Thoracic aorta (tissue), 2 donors: ENCODE data around the gene CXCL5. TPM values are rescaled to one million over a fixed set of nuclear protein-coding genes. Genes with fewer than 3 reads are reported as not detected.
"Not testable (repeated sequence)": the region's sequence is repeated elsewhere in the genome, so short reads cannot be mapped to it uniquely, and the experiment has no call there.

Source experiments
- ATAC-seq: fragments of 150-250 bp; one replicate; pipeline ENCODE4 v1.8.0; 2017; ENCODE audit warnings: low read depth; ENCODE audit not compliant: insufficient number of reproducible peaks, low FRiP score
- DNase-seq: peaks from one replicate; pipeline ENCODE4 v3.0.0-alpha.2; 2020; ENCODE audit warnings: low spot score
- H3K27ac ChIP-seq, 2 donors: fragments of 200-600 bp; sonication (generic); 1 replicate in 1 of 2; 2 replicates in 1 of 2; pipeline ENCODE4 v1.5.1; 2016; ENCODE audit warnings: mild to moderate bottlenecking in 2 of 2, moderate library complexity in 2 of 2
- H3K27me3 ChIP-seq: fragments of 200-600 bp; sonication (generic); replicated peaks from 2 replicates; pipeline ENCODE4 v1.6.0; 2016; ENCODE audit warnings: mild to moderate bottlenecking; ENCODE audit not compliant: insufficient read depth
- H3K36me3 ChIP-seq: fragments of 200-600 bp; sonication (generic); one replicate; pipeline ENCODE4 v1.5.1; 2016
- H3K4me1 ChIP-seq, 2 donors: fragments of 200-600 bp; sonication (generic); 1 replicate in 1 of 2; 2 replicates in 1 of 2; pipeline versions ENCODE4 v1.5.1 to v1.6.0; 2016; ENCODE audit warnings: low read depth in 2 of 2, mild to moderate bottlenecking in 1 of 2; ENCODE audit not compliant: control insufficient read depth in 1 of 2
- H3K4me3 ChIP-seq: fragments of 200-600 bp; sonication (generic); 2 replicates; pipeline ENCODE4 v1.5.1; 2016; ENCODE audit warnings: mild to moderate bottlenecking
- H3K9me3 ChIP-seq: fragments of 200-600 bp; sonication (generic); 2 replicates; pipeline ENCODE4 v1.5.1; 2016
- total RNA-seq, 2 donors: library from RNA; depleted of rRNA; stranded (reverse); fragments of >200 nt; gene quantifications; one replicate each; pipeline versions ENCODE4 v1.1.0 to v1.2.3, GENCODE V29; 2016
- TF ChIP-seq, protein P1 (sequence below): fragments of 200-600 bp; sonication (generic); IDR thresholded peaks from one replicate; pipeline ENCODE4 v1.5.1; 2019; ENCODE audit warnings: antibody characterized with exemption

CXCL5 gene
- total RNA-seq, 2 donors from 2014 or later, result 0.49 TPM; not detected in 1

GRCh38 chr4:73970011-73970410, 28.5 kb downstream of the CXCL5 start:
- Histone ChIP-seq H3K36me3 (no peaks in the 10 kb centered on the region), H3K4me1 (no peaks in the 10 kb centered on the region), H3K4me3 (no peak overlapping the region), H3K27me3 (no peaks in the 10 kb centered on the region), H3K9me3 (peaks cover 3% of the 10 kb centered on the region), H3K27ac (no peak overlapping the region)
- ATAC-seq, result no peak
- no peak for DNase-seq
- TF ChIP-seq, protein P1, sequence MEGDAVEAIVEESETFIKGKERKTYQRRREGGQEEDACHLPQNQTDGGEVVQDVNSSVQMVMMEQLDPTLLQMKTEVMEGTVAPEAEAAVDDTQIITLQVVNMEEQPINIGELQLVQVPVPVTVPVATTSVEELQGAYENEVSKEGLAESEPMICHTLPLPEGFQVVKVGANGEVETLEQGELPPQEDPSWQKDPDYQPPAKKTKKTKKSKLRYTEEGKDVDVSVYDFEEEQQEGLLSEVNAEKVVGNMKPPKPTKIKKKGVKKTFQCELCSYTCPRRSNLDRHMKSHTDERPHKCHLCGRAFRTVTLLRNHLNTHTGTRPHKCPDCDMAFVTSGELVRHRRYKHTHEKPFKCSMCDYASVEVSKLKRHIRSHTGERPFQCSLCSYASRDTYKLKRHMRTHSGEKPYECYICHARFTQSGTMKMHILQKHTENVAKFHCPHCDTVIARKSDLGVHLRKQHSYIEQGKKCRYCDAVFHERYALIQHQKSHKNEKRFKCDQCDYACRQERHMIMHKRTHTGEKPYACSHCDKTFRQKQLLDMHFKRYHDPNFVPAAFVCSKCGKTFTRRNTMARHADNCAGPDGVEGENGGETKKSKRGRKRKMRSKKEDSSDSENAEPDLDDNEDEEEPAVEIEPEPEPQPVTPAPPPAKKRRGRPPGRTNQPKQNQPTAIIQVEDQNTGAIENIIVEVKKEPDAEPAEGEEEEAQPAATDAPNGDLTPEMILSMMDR, result no peak

- TF ChIP-seq, protein P1, result no peak
- ATAC-seq (no peak), DNase-seq (no peak)
- Histone ChIP-seq H3K36me3 (no peaks in the 10 kb centered on the region), H3K27me3 (no peaks in the 10 kb centered on the region), H3K4me1 (no peaks in the 10 kb centered on the region), H3K27ac (no peak overlapping the region), H3K9me3 (peaks cover 3% of the 10 kb centered on the region), H3K4me3 (no peak overlapping the region)
These were observed 30.6 kb downstream of the CXCL5 start for GRCh38 chr4:73967866-73968265.

GRCh38 chr4:73964862-73965611, 33.4 kb downstream of the CXCL5 start:
- Histone ChIP-seq H3K36me3 (no peaks in the 10 kb centered on the region), H3K9me3 (peaks cover 6% of the 10 kb centered on the region), H3K4me1 (no peaks in the 10 kb centered on the region), H3K4me3 (no peak overlapping the region), H3K27ac (no peak overlapping the region), H3K27me3 (no peaks in the 10 kb centered on the region)
- TF ChIP-seq, protein P1, result no peak
- no peak for DNase-seq
- no peak for ATAC-seq

DNA sequence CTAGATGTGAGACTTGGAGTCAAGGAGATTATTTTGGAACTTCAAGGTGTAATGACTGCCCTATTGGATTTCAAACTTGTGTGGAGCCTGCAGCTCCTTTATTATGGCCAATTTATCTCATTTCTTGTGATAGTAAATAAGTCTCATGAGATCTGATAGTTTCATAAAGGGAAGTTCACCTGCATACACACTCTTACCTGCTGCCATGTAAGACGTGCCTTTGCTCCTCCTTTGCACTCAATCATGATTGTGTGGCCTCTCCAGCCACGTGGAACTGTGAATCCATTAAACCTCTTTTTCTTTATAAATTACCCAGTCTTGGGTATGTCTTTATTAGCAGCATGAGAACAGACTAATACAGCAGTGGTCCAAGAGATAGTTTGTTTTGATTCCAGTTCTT, 35.8 kb downstream of the CXCL5 start:
- ATAC-seq, result no peak
- no peaks in the 10 kb centered on the region for H3K27me3 ChIP-seq
- H3K27ac ChIP-seq, result no peak overlapping the region
- H3K9me3 ChIP-seq, result peaks cover 6% of the 10 kb centered on the region
- no peak overlapping the region for H3K4me3 ChIP-seq
- no peaks in the 10 kb centered on the region for H3K36me3 ChIP-seq
- TF ChIP-seq, protein P1, result no peak
- no peak for DNase-seq
- no peaks in the 10 kb centered on the region for H3K4me1 ChIP-seq

- ATAC-seq, DNase-seq, H3K4me1 ChIP-seq: not testable (repeated sequence)
These were observed 39.4 kb downstream of the CXCL5 start for GRCh38 chr4:73959041-73959440.

DNA sequence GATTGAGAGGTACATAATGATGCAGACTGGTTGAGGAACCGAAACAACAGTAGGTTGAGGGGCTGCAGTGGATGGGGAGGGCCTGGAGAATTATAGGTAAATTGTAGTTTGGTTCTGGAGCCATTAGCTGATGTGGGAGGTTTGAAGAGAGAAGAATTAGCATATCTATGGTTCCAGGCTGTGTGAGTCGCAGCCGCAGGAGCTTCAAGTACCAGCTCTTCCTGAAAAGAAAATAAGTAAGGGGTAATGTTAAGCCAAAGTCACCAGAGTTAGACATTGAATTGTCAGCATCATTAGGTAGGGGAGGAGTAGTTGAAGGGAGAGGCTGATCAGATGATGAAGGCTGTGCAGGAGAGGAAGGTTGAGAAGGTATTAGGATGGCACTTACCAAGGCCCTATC, 46.1 kb downstream of the CXCL5 start:
- peaks cover 0 to 4% of the 10 kb centered on the region in 2 donors for H3K4me1 ChIP-seq
- H3K4me3 ChIP-seq, result no peak overlapping the region
- H3K36me3 ChIP-seq, result no peaks in the 10 kb centered on the region
- TF ChIP-seq, protein P1, result no peak
- H3K9me3 ChIP-seq, result no peaks in the 10 kb centered on the region
- DNase-seq (no peak), ATAC-seq (no peak)
- H3K27me3 ChIP-seq, result no peaks in the 10 kb centered on the region
- no peak overlapping the region for H3K27ac ChIP-seq

More at GRCh38 chr4:73959041-73959440, 39.4 kb downstream of the CXCL5 start:
- not testable (repeated sequence) for H3K4me3 ChIP-seq, H3K9me3 ChIP-seq, H3K27ac ChIP-seq, H3K27me3 ChIP-seq, H3K36me3 ChIP-seq

DNA sequence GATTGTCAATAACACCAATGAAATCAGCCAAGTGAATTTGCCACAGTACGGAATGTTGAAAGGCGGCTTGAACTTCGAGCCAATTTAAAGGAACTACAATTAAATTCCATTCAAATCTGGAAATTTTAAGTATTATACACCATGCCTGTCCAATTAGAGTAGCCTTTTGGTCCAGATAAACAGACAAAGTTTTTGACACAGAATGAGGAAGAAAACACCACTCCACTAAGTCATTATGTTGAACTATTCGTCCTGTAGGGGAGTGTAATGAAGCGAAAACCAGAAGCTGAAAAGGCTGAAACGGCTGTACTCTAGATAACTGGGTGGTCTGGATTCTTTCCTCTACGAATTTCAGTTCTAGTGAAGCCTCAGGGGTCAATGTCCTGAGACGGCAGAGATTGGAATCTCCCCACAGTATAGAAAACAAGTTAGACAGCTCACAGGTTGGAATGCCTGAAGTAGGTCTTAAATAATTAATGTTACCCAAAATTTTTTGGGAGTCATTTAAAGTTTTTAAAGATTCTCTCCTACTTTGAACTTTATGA, 48.0 kb downstream of the CXCL5 start:
- ATAC-seq, H3K4me1 ChIP-seq, DNase-seq, H3K36me3 ChIP-seq, H3K9me3 ChIP-seq, H3K4me3 ChIP-seq, H3K27ac ChIP-seq, H3K27me3 ChIP-seq: not testable (repeated sequence)
